Measurements from ENCODE around the gene MUC2.

The MUC2 gene

DNA sequence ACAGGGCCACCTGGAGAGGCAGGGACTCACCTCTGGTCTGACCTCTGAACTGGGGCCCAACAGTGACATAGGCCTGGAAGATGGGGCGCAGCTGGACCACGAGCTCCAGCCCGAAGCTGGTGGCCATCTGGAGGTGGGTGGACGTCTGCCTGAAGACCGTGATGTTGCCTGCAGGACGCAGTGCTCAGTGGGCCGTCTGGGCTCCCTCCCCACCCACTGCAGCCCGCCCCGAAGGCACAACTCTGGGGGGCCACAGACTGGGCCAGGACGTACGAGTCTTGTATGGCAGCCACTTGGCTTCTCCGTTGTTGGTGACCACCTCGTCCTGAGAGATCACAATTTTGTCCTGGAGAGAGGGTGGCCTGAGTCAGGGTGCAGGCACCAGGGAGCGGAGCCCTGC, 46.1 kb upstream of the MUC2 start:
- H3K4me3 ChIP-seq (replicated peaks; ENCODE audit: insufficient read depth, low read length) = no peak overlapping the region
- no peak for DNase-seq (ENCODE audit: low read depth in 1 of 2, low spot score in 1 of 2)
- H3K27ac ChIP-seq (replicated peaks) = no peak overlapping the region
- no peaks in the 10 kb centered on the region for H3K27me3 ChIP-seq (ENCODE audit: insufficient read depth, poor library complexity, severe bottlenecking)
- TF ChIP-seq CTCF (IDR thresholded peaks at IDR 0.05; ENCODE audit: insufficient read depth, low read length) (no peak), SPI1 (IDR thresholded peaks at IDR 0.05; ENCODE audit: borderline replicate concordance, low read depth) (no peak), POLR2AphosphoS5 (IDR thresholded peaks at IDR 0.05; ENCODE audit: low read depth) (no peak), GABPA (IDR thresholded peaks at IDR 0.05; ENCODE audit: low read depth) (no peak), REST (IDR thresholded peaks at IDR 0.05; ENCODE audit: insufficient replicate concordance, low read depth) (no peak)

DNA sequence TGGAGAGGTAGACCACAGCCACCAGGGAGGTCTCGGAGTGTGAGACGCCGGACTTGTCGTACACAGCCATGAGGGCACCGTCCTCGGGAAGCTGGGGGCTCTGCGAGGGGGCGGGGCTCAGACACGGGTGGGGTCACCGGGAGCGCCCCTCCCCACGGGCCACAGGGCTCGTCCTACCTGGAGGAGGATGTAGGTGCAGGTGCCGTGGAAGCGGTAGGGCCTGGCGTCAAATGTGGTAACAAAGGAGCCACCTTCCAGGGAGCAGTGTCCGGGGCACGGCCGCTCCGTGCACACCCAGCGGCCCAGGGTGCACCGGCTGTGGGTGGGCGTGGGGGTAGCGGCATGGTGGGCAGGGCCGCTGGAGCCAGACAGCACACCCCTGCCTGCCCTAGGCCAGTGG, 45.6 kb upstream of the MUC2 start:
- Histone ChIP-seq H3K27ac (replicated peaks) (no peak overlapping the region), H3K27me3 (ENCODE audit: insufficient read depth, poor library complexity, severe bottlenecking) (no peaks in the 10 kb centered on the region), H3K4me3 (replicated peaks; ENCODE audit: insufficient read depth, low read length) (no peak overlapping the region)
- no peak for TF ChIP-seq GABPA (IDR thresholded peaks at IDR 0.05; ENCODE audit: low read depth)
- TF ChIP-seq REST (IDR thresholded peaks at IDR 0.05; ENCODE audit: insufficient replicate concordance, low read depth) = no peak
- no peak for TF ChIP-seq CTCF (IDR thresholded peaks at IDR 0.05; ENCODE audit: insufficient read depth, low read length)
- no peak for TF ChIP-seq POLR2AphosphoS5 (IDR thresholded peaks at IDR 0.05; ENCODE audit: low read depth)
- no peak for TF ChIP-seq SPI1 (IDR thresholded peaks at IDR 0.05; ENCODE audit: borderline replicate concordance, low read depth)
- DNase-seq (ENCODE audit: low read depth in 1 of 2, low spot score in 1 of 2) = no peak

DNA sequence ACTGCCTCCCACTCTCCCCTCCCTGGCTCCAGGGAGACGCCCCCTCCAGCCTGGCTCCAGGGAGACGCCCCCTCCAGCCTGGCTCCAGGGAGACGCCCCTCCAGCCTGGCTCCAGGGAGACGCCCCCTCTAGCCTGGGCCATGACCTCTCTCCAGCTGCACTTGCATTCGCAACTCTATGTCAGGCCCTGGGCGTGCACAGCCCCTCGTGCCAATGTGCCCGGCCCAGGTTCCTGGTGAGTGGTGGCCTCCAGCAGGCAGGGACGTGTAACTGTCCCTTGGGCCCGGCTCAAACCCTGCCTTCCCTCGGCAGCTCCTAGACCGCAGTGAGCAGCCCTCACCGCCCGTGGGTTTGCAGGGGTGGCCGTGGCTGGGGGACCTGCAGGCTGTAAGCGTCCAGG, 45.0 kb upstream of the MUC2 start:
- Histone ChIP-seq H3K27me3 (ENCODE audit: insufficient read depth, poor library complexity, severe bottlenecking) (no peaks in the 10 kb centered on the region), H3K27ac (replicated peaks) (no peak overlapping the region), H3K4me3 (replicated peaks; ENCODE audit: insufficient read depth, low read length) (no peak overlapping the region)
- TF ChIP-seq CTCF (IDR thresholded peaks at IDR 0.05; ENCODE audit: insufficient read depth, low read length) (no peak), GABPA (IDR thresholded peaks at IDR 0.05; ENCODE audit: low read depth) (no peak)
- DNase-seq (ENCODE audit: low read depth in 1 of 2, low spot score in 1 of 2) = no peak

DNA sequence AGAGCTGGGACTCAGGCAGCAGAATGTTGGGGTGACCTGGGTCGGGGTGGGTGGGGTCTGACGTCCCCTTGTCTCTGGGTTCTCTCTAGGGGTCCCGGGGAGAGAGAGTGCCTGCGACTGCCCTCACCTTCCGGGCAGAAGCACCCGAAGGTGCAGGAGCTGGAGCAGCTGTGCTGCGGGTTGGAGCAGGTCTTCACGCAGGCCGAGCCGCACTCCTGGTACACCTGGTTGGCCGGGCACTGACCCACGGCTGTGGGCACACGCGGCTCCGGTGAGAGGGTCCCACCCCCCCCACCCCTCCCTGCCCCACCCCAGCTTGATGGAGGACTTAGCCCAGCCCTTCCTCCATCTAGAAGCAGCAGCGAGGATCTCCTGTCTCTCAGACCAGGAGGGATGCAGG, 44.6 kb upstream of the MUC2 start:
- no peak overlapping the region for H3K27ac ChIP-seq (replicated peaks)
- H3K4me3 ChIP-seq (replicated peaks; ENCODE audit: insufficient read depth, low read length) = no peak overlapping the region
- DNase-seq (ENCODE audit: low read depth in 1 of 2, low spot score in 1 of 2) = no peak
- TF ChIP-seq POLR2AphosphoS5 (IDR thresholded peaks at IDR 0.05; ENCODE audit: low read depth) (no peak), REST (IDR thresholded peaks at IDR 0.05; ENCODE audit: insufficient replicate concordance, low read depth) (no peak), CTCF (IDR thresholded peaks at IDR 0.05; ENCODE audit: insufficient read depth, low read length) (no peak), GABPA (IDR thresholded peaks at IDR 0.05; ENCODE audit: low read depth) (no peak), SPI1 (IDR thresholded peaks at IDR 0.05; ENCODE audit: borderline replicate concordance, low read depth) (no peak)
- H3K27me3 ChIP-seq (ENCODE audit: insufficient read depth, poor library complexity, severe bottlenecking) = no peaks in the 10 kb centered on the region
